HFF-Myc (cell line): ENCODE data around the gene ATP4A.
A peak's percentile ranks its signal among the peaks of the same experiment; 100 is the strongest.

Experiments used
- DNase-seq: peaks from one replicate; pipeline ENCODE4 v3.0.0-alpha.2; 2011; ENCODE audit warnings: low read depth; ENCODE audit errors: extremely low read depth
- H3K4me3 ChIP-seq: replicated peaks from 2 replicates; pipeline ENCODE4 v1.5.1; 2011; ENCODE audit warnings: low read depth, mild to moderate bottlenecking, control low read depth, low read length
- TF ChIP-seq, protein P1 (sequence below): IDR thresholded peaks from 2 replicates; pipeline ENCODE4 v1.5.1; 2012; ENCODE audit warnings: mild to moderate bottlenecking, low read depth, low read length, control low read depth; ENCODE audit errors: missing control alignments

ATP4A gene

DNA sequence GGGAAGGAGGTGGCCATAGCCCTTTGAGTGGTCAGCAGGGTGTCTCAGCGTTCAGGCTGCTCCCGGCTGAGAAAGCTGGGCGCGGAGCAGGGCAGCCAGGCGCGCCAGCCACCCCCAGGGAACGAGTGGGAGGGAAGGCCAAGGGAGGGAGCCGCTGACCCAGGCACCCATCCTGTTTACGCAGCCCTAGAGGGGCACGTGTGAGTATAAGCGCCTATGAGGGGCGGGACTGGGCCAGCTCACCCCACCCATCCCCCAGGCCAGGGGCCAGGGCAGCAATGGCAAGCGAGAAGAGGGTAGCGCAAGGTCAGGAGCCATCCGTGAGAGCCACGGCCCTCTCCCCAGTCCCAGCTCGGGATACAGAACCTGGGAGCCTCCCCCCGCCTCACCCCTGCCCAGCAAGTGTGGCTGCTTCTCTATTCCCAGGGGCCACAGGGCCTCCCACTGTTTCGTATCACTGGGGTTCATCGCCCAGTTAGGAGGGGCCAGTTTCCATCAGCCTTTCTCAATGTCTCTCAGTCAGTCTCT is 49.1 kb downstream of the ATP4A start:
- TF ChIP-seq, protein P1, sequence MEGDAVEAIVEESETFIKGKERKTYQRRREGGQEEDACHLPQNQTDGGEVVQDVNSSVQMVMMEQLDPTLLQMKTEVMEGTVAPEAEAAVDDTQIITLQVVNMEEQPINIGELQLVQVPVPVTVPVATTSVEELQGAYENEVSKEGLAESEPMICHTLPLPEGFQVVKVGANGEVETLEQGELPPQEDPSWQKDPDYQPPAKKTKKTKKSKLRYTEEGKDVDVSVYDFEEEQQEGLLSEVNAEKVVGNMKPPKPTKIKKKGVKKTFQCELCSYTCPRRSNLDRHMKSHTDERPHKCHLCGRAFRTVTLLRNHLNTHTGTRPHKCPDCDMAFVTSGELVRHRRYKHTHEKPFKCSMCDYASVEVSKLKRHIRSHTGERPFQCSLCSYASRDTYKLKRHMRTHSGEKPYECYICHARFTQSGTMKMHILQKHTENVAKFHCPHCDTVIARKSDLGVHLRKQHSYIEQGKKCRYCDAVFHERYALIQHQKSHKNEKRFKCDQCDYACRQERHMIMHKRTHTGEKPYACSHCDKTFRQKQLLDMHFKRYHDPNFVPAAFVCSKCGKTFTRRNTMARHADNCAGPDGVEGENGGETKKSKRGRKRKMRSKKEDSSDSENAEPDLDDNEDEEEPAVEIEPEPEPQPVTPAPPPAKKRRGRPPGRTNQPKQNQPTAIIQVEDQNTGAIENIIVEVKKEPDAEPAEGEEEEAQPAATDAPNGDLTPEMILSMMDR, result no peak
- H3K4me3 ChIP-seq, result no peak overlapping the region
- no peak for DNase-seq

GRCh38 chr19:35513628-35514281 is 49.7 kb downstream of the ATP4A start, which contains the start of gene DMKN:
TSS of gene DMKN (minus strand) at chr19:35513649. CDS start at chr19:35513475, 174 bp downstream.
- DNase-seq, result no peak
- H3K4me3 ChIP-seq, result no peak within 1 kb of the TSS

GRCh38 chr19:35512831-35513627 is 50.4 kb downstream of the ATP4A start:
- TF ChIP-seq, protein P1, result no peak
- no peak for DNase-seq
- no peak overlapping the region for H3K4me3 ChIP-seq

More at GRCh38 chr19:35513628-35514281, 49.7 kb downstream of the ATP4A start, which contains the start of gene DMKN:
- TF ChIP-seq, protein P1, result no peak

DNA sequence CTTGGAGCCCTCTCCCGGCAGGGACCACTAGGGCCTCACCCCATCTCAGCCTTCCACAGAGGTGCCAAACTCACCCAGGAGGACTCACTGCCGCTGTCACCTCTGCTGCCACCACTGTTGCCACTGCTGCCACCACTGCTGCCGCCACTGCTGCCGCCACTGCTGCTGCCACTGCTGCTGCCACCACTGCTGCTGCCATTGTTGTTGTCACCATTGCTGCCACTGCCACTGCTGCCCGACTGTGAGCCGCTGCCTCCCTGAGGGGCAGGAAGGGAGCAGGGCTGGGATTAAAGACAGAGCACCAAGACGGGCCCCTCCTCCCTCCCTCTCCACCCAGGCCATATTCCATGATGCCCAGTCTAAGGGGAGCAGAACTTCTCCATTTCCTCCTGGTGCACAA is 52.1 kb downstream of the ATP4A start:
- no peak for DNase-seq

GRCh38 chr19:35510626-35510964 is 52.9 kb downstream of the ATP4A start:
- TF ChIP-seq, protein P1, result no peak
- no peak for DNase-seq
- H3K4me3 ChIP-seq, result no peak overlapping the region

More for the DNA sequence above, 52.1 kb downstream of the ATP4A start:
- TF ChIP-seq, protein P1, result no peak
- H3K4me3 ChIP-seq, result no peak overlapping the region

GRCh38 chr19:35509861-35510625 is 53.4 kb downstream of the ATP4A start:
- TF ChIP-seq, protein P1, result peak; percentile 94
- 0 out of 2 replicates have a peak overlapping the region, but pooled peaks have one; percentile 13 for H3K4me3 ChIP-seq
- DNase-seq, result no peak
